RPMI7951 (cell line): ENCODE measurements around the gene PCDH15. TPM values are rescaled to one million over a fixed set of nuclear protein-coding genes. Genes with fewer than 3 reads are reported as not detected.

Experiments
- DNase-seq: peaks from one replicate; pipeline ENCODE4 v3.0.0-alpha.2; 2012; ENCODE audit warnings: low read depth
- total RNA-seq: library from RNA; depleted of rRNA; stranded (reverse); fragments of >200 nt; shearing (Covaris generic); gene quantifications from 2 replicates; pipeline ENCODE4 v1.2.3, GENCODE V29; 2014

PCDH15 gene
- total RNA-seq, 1 experiment from 2014 or later: not detected

- no peak for DNase-seq
Observed at GRCh38 chr10:54708591-54708990, 92.4 kb downstream of the PCDH15 start.

GRCh38 chr10:54708021-54708420 lies 93.0 kb downstream of the PCDH15 start:
- DNase-seq: no peak

GRCh38 chr10:54702583-54703485 lies 98.2 kb downstream of the PCDH15 start:
- DNase-seq: no peak

- DNase-seq: no peak
Observed at GRCh38 chr10:54691331-54691730, 109.7 kb downstream of the PCDH15 start.

- no peak for DNase-seq
Observed at GRCh38 chr10:54682554-54682953, 118.5 kb downstream of the PCDH15 start.

- DNase-seq: no peak
Observed at GRCh38 chr10:54681136-54681535, 119.9 kb downstream of the PCDH15 start.

- no peak for DNase-seq
Observed at GRCh38 chr10:54667136-54667535, 133.9 kb downstream of the PCDH15 start.

- DNase-seq: no peak
Observed at GRCh38 chr10:54666192-54666591, 134.8 kb downstream of the PCDH15 start.

GRCh38 chr10:54665095-54665494 lies 135.9 kb downstream of the PCDH15 start:
- no peak for DNase-seq

- no peak for DNase-seq
Observed at GRCh38 chr10:54660397-54660796, 140.6 kb downstream of the PCDH15 start.

GRCh38 chr10:54656643-54657042 lies 144.4 kb downstream of the PCDH15 start:
- no peak for DNase-seq

- no peak for DNase-seq
Observed at GRCh38 chr10:54653518-54653917, 147.5 kb downstream of the PCDH15 start.

GRCh38 chr10:54650547-54650946 lies 150.5 kb downstream of the PCDH15 start:
- DNase-seq: no peak

- no peak for DNase-seq
Observed at GRCh38 chr10:54622017-54622416, 179.0 kb downstream of the PCDH15 start.

GRCh38 chr10:54620352-54620751 lies 180.7 kb downstream of the PCDH15 start:
- no peak for DNase-seq

GRCh38 chr10:54614072-54614471 lies 187.0 kb downstream of the PCDH15 start:
- DNase-seq: no peak

GRCh38 chr10:54613162-54613561 lies 187.9 kb downstream of the PCDH15 start:
- no peak for DNase-seq

- no peak for DNase-seq
Observed at GRCh38 chr10:54609423-54609822, 191.6 kb downstream of the PCDH15 start.

GRCh38 chr10:54607983-54608382 lies 193.0 kb downstream of the PCDH15 start:
- DNase-seq: no peak

- no peak for DNase-seq
Observed at GRCh38 chr10:54594289-54594688, 206.7 kb downstream of the PCDH15 start.

- DNase-seq: no peak
Observed at GRCh38 chr10:54587971-54588370, 213.1 kb downstream of the PCDH15 start.

GRCh38 chr10:54585572-54585971 lies 215.5 kb downstream of the PCDH15 start:
- no peak for DNase-seq

- no peak for DNase-seq
Observed at GRCh38 chr10:54577682-54578081, 223.3 kb downstream of the PCDH15 start.

- DNase-seq: no peak
Observed at GRCh38 chr10:54576541-54576940, 224.5 kb downstream of the PCDH15 start.
